ENCODE measurements around the gene PACS2.

PACS2 gene

GRCh38 chr14:105399466-105399775 is 84.9 kb downstream of the PACS2 start:
- H3K27me3 ChIP-seq (ENCODE audit: insufficient read depth, low read depth, severe bottlenecking), result no peaks in the 10 kb centered on the region
- H3K36me3 ChIP-seq, result peaks cover 25% of the 10 kb centered on the region
- H3K9me3 ChIP-seq (ENCODE audit: severe bottlenecking), result peaks cover 5% of the 10 kb centered on the region
- TF ChIP-seq, protein P1, sequence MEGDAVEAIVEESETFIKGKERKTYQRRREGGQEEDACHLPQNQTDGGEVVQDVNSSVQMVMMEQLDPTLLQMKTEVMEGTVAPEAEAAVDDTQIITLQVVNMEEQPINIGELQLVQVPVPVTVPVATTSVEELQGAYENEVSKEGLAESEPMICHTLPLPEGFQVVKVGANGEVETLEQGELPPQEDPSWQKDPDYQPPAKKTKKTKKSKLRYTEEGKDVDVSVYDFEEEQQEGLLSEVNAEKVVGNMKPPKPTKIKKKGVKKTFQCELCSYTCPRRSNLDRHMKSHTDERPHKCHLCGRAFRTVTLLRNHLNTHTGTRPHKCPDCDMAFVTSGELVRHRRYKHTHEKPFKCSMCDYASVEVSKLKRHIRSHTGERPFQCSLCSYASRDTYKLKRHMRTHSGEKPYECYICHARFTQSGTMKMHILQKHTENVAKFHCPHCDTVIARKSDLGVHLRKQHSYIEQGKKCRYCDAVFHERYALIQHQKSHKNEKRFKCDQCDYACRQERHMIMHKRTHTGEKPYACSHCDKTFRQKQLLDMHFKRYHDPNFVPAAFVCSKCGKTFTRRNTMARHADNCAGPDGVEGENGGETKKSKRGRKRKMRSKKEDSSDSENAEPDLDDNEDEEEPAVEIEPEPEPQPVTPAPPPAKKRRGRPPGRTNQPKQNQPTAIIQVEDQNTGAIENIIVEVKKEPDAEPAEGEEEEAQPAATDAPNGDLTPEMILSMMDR (IDR thresholded peaks at IDR 0.05; ENCODE audit: low read depth, low read length), result no peak
- peak overlapping the region; percentile 85 for H3K4me3 ChIP-seq (ENCODE audit: low read depth, low read length)
- H3K27ac ChIP-seq, result peak overlapping the region; percentile 98; the same call in 1 of the 2 replicates
- no peak for DNase-seq

- Histone ChIP-seq H3K9me3 (ENCODE audit: severe bottlenecking) (peaks cover 5% of the 10 kb centered on the region), H3K36me3 (peaks cover 20% of the 10 kb centered on the region), H3K27me3 (ENCODE audit: insufficient read depth, low read depth, severe bottlenecking) (no peaks in the 10 kb centered on the region), H3K27ac (no peak overlapping the region), H3K4me3 (ENCODE audit: low read depth, low read length) (no peak overlapping the region)
- TF ChIP-seq, protein P1 (IDR thresholded peaks at IDR 0.05; ENCODE audit: low read depth, low read length), result no peak
- no peak for DNase-seq
These were observed 85.5 kb downstream of the PACS2 start for GRCh38 chr14:105400016-105400415.

GRCh38 chr14:105401699-105402098 is 87.2 kb downstream of the PACS2 start:
- TF ChIP-seq, protein P1 (IDR thresholded peaks at IDR 0.05; ENCODE audit: low read depth, low read length), result no peak

DNA sequence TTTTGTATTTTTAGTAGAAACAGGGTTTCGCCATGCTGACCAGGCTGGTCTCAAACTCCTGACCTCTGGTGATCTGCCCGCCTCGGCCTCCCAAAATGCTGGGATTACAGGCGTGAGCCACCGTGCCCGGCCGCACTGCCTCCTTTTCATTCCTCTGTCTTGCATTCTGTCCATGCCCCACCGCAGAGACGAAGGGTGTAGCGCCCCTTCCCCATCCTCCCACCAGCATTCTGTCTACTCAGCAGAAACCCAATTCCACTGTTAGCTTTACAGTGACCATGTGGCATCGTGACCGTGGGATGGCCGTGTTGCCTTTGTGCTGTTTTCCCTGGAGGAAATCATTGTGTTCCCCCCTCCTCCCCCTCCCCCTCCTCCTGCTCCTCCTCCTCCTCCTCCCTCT is 94.0 kb downstream of the PACS2 start:
- TF ChIP-seq, protein P1 (IDR thresholded peaks at IDR 0.05; ENCODE audit: low read depth, low read length), result no peak
- H3K27ac ChIP-seq, result no peak overlapping the region
- H3K9me3 ChIP-seq (ENCODE audit: severe bottlenecking), result no peaks in the 10 kb centered on the region
- DNase-seq, result no peak
- no peaks in the 10 kb centered on the region for H3K27me3 ChIP-seq (ENCODE audit: insufficient read depth, low read depth, severe bottlenecking)
- H3K4me3 ChIP-seq (ENCODE audit: low read depth, low read length), result no peak overlapping the region
- no peaks in the 10 kb centered on the region for H3K36me3 ChIP-seq

More at GRCh38 chr14:105401699-105402098, 87.2 kb downstream of the PACS2 start:
- Histone ChIP-seq H3K4me3 (ENCODE audit: low read depth, low read length) (no peak overlapping the region), H3K36me3 (peaks cover 20% of the 10 kb centered on the region), H3K9me3 (ENCODE audit: severe bottlenecking) (peaks cover 5% of the 10 kb centered on the region), H3K27ac (no peak overlapping the region), H3K27me3 (ENCODE audit: insufficient read depth, low read depth, severe bottlenecking) (no peaks in the 10 kb centered on the region)
- no peak for DNase-seq

DNA sequence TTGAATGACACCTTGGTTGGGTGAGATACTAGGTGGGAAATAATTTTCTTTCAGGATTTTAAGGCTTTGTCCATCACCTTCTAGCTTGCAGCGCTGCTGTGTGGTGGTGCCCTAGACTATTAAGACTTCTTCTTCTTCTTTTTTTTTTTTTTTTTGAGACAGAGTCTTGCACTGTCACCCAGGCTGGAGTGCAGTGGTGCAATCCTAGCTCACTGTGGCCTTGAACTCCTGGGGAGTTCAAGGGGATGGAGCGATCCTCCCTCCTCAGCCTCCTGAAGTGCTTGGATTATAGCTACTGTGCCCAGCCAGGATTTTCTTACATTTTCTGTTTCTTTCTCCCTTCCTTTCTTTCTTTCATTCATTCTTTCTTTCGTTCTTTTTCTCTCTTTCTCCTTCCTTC is 94.8 kb downstream of the PACS2 start:
- Histone ChIP-seq H3K27me3 (ENCODE audit: insufficient read depth, low read depth, severe bottlenecking) (no peaks in the 10 kb centered on the region), H3K36me3 (no peaks in the 10 kb centered on the region)
- no peak for DNase-seq

DNA sequence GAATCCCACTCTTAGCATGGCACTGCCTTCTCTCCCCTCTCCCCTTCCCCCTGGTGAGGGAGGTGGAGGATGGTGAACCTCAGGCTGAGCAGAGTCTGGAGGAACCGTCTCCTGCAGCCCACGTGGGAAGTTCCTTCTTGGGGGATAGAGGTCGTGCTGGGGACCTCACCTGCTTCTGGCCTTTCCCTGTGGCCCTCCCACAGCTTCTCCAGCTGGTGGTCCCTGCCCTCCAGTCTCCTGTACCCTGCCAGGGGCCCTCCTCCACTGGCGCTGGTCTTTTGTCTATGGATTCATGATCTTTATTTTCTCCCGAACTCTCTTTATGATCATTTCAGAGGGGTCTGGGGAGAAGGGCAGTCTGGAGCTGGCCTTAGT is 96.1 kb downstream of the PACS2 start:
- Histone ChIP-seq H3K36me3 (no peaks in the 10 kb centered on the region), H3K27me3 (ENCODE audit: insufficient read depth, low read depth, severe bottlenecking) (no peaks in the 10 kb centered on the region), H3K9me3 (ENCODE audit: severe bottlenecking) (no peaks in the 10 kb centered on the region), H3K4me3 (ENCODE audit: low read depth, low read length) (peak overlapping the region; percentile 49), H3K27ac (no peak overlapping the region)
- TF ChIP-seq, protein P1 (IDR thresholded peaks at IDR 0.05; ENCODE audit: low read depth, low read length), result no peak
- DNase-seq, result no peak

More for the DNA sequence above, 94.8 kb downstream of the PACS2 start:
- H3K4me3 ChIP-seq (ENCODE audit: low read depth, low read length), result no peak overlapping the region
- H3K9me3 ChIP-seq (ENCODE audit: severe bottlenecking), result no peaks in the 10 kb centered on the region
- TF ChIP-seq, protein P1 (IDR thresholded peaks at IDR 0.05; ENCODE audit: low read depth, low read length), result no peak
- H3K27ac ChIP-seq, result no peak overlapping the region
